Thymus (tissue), 14 donors: ENCODE results near the gene PRRC2B. TPM values are rescaled to one million over a fixed set of nuclear protein-coding genes. Genes with fewer than 3 reads are reported as not detected.
"Not testable (repeated sequence)": the region's sequence is repeated elsewhere in the genome, so short reads cannot be mapped to it uniquely, and the experiment has no call there.

Source experiments
- DNase-seq, 9 donors: peaks; one replicate each; pipeline ENCODE4 v3.0.0-alpha.2; 2013; ENCODE audit warnings: low spot score in 9 of 9, low read depth in 6 of 9, missing footprints in 1 of 9
- H3K27ac ChIP-seq, 2 donors: one replicate each; pipeline ENCODE4 v1.5.1; 2013; ENCODE audit warnings: control low read depth in 1 of 2, low read depth in 1 of 2, low read length in 1 of 2, mild to moderate bottlenecking in 1 of 2, moderate library complexity in 1 of 2
- H3K27me3 ChIP-seq, 2 donors: one replicate each; pipeline ENCODE4 v1.5.1; 2013; ENCODE audit warnings: low read length in 1 of 2; ENCODE audit not compliant: control insufficient read depth in 2 of 2, insufficient read depth in 1 of 2
- H3K36me3 ChIP-seq, 2 donors: one replicate each; pipeline ENCODE4 v1.5.1; 2013; ENCODE audit warnings: low read length in 1 of 2, mild to moderate bottlenecking in 1 of 2, moderate library complexity in 1 of 2; ENCODE audit not compliant: control insufficient read depth in 2 of 2, insufficient read depth in 2 of 2
- H3K4me1 ChIP-seq, 2 donors: one replicate each; pipeline ENCODE4 v1.5.1; 2013; ENCODE audit warnings: low read length in 2 of 2; ENCODE audit not compliant: control insufficient read depth in 2 of 2, insufficient read depth in 2 of 2
- H3K4me3 ChIP-seq, 2 donors: one replicate each; pipeline ENCODE4 v1.5.1; 2013; ENCODE audit warnings: low read length in 2 of 2, control low read depth in 1 of 2, mild to moderate bottlenecking in 1 of 2
- H3K9me3 ChIP-seq, 2 donors: one replicate each; pipeline ENCODE4 v1.5.1; 2013; ENCODE audit warnings: low read length in 1 of 2, mild to moderate bottlenecking in 1 of 2; ENCODE audit not compliant: control insufficient read depth in 2 of 2, insufficient read depth in 1 of 2
- WGBS: extraction: QIAGEN DNeasy Blood & Tissue Kit; methylation state at CpG from one replicate; pipeline ENCODE4 v1.1.7; 2013; 5-methylcytosine and 5-hydroxymethylcytosine counted together
- long read RNA-seq, 10 donors: transcript quantifications; one replicate each; lab custom pipeline, GENCODE V29; 2026
- polyA plus RNA-seq: library from polyadenylated mRNA; stranded (reverse); fragments of 200-250 nt; gene quantifications from one replicate; pipeline ENCODE4 v1.2.3, GENCODE V29; 2013
- total RNA-seq: library from RNA; stranded (reverse); fragments of 120-200 nt; gene quantifications from one replicate; pipeline ENCODE4 v1.2.4, GENCODE V29; 2013
- donor health status: healthy.

The PRRC2B gene
- total RNA-seq = 23.0 TPM
- 73.5 TPM for polyA plus RNA-seq
- long read RNA-seq, donor 1, full-length matches to known transcripts = 1 of 1 reads
- long read RNA-seq, donor 1, partial matches to known transcripts = 0 of 1 reads
- long read RNA-seq, donor 1, other reads (novel, unspliced or antisense) = 0 of 1 reads
- long read RNA-seq, donor 2 = 0 reads
- long read RNA-seq, donor 3, full-length matches to known transcripts = 1 of 1 reads
- long read RNA-seq, donor 3, partial matches to known transcripts = 0 of 1 reads
- long read RNA-seq, donor 3, other reads (novel, unspliced or antisense) = 0 of 1 reads
- long read RNA-seq, donor 4, full-length matches to known transcripts = 4 of 4 reads
- long read RNA-seq, donor 4, partial matches to known transcripts = 0 of 4 reads
- long read RNA-seq, donor 4, other reads (novel, unspliced or antisense) = 0 of 4 reads
- long read RNA-seq, donor 5, full-length matches to known transcripts = 6 of 28 reads
- long read RNA-seq, donor 5, partial matches to known transcripts = 22 of 28 reads
- long read RNA-seq, donor 5, other reads (novel, unspliced or antisense) = 0 of 28 reads
- long read RNA-seq, donor 6, full-length matches to known transcripts = 4 of 40 reads
- long read RNA-seq, donor 6, partial matches to known transcripts = 36 of 40 reads
- long read RNA-seq, donor 6, other reads (novel, unspliced or antisense) = 0 of 40 reads
- long read RNA-seq, donor 7, partial matches to known transcripts = 0 of 1 reads
- long read RNA-seq, donor 7, other reads (novel, unspliced or antisense) = 0 of 1 reads
- long read RNA-seq, donor 8, full-length matches to known transcripts = 1 of 1 reads
- long read RNA-seq, donor 8, partial matches to known transcripts = 0 of 1 reads
- long read RNA-seq, donor 8, other reads (novel, unspliced or antisense) = 0 of 1 reads
- long read RNA-seq, donor 9, full-length matches to known transcripts = 4 of 4 reads
- long read RNA-seq, donor 9, partial matches to known transcripts = 0 of 4 reads
- long read RNA-seq, donor 9, other reads (novel, unspliced or antisense) = 0 of 4 reads
- long read RNA-seq, donor 10, full-length matches to known transcripts = 3 of 11 reads
- long read RNA-seq, donor 10, partial matches to known transcripts = 8 of 11 reads
- long read RNA-seq, donor 10, other reads (novel, unspliced or antisense) = 0 of 11 reads

DNA sequence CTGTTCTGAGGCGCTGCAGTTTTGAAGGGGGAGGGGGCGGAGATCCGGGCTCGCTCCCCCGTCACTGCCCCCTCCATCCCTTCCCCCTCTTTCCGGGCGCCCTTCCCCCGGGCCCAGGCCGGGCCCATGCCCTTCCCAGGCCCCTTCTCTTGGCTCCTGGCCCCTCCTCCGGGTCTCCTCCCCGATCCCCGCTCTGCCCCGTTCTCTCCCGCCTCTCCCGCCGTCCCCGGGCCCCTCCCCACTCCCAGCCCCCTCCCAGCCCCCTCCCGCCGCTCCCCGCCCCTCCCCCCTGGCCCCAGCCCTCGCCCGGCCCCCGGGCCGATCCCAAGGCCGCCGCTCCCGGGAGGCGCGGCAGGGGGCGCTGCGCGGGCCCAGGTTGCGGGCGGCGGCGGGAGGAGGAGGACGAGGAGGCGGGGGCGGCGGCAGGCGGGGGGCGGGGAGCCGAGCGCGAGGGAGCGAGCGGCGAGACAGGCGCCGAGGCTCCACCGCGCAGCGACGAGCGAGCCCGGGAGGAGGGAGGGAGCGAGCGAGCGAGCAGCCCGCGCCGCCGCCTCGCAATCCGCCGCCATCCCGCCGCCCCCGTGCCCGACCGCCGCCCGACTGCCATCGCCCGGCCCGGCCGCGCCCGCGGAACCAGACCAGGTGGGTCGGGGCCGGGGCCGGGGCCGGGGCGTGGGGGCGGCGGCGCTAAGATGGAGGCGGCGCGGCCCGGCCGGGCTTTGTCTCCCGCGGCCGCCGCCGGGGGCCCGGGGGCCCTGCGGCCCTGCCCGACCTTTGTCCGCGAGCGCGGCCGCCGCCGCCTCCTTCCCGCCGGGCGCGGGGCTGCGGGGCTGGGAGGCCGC, at the start of gene PRRC2B:
Gene PRRC2B (plus strand): TSS at position 465 of the 842 bp plus-strand sequence. CDS start 36,059 bp downstream, outside the sequence.
- H3K27me3 ChIP-seq = no peaks in the 10 kb centered on the region
- peaks cover 0 to 3% of the 10 kb centered on the region in 2 donors for H3K36me3 ChIP-seq
- H3K4me3 ChIP-seq = peak within 1 kb of the TSS; percentile 67 to 89
- H3K9me3 ChIP-seq = no peaks in the 10 kb centered on the region
- WGBS = under 1% methylated on average over 114 of the region's 114 CpGs
- DNase-seq = peak in 7 of 9 donors; percentile 60 to 93 (median 83)
- H3K4me1 ChIP-seq = peaks cover 32 to 51% of the 10 kb centered on the region in 2 donors
- peak within 1 kb of the TSS; percentile 92 to 97 for H3K27ac ChIP-seq

- DNase-seq, H3K4me1 ChIP-seq, H3K36me3 ChIP-seq, H3K27me3 ChIP-seq, H3K9me3 ChIP-seq, H3K27ac ChIP-seq, H3K4me3 ChIP-seq: not testable (repeated sequence)
- WGBS = 94% methylated on average over 11 of the region's 11 CpGs
Observed at GRCh38 chr9:131344931-131345535, 48.9 kb upstream of the PRRC2B start.

DNA sequence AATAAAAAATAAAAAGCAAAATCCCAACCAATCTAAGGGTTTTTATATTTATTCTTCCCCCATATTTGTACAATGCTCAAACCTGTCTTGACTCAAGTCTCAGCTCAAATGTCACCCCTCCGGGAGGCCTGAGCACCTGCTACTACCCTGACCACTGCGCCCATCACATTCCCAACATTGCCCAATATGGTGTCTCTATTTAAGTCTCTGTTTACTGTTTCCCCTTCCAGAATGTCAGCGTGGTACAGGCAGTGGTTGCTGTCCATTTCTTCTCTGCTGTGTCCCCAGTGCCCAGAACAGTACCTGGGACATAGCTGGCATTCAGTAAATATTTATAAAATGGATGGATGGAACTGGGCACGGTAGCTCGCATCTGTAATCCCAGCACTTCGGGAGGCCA, 47.3 kb upstream of the PRRC2B start:
- no peak overlapping the region for H3K4me3 ChIP-seq
- H3K27ac ChIP-seq = no peak overlapping the region
- H3K36me3 ChIP-seq = no peaks in the 10 kb centered on the region
- peaks cover 2 to 6% of the 10 kb centered on the region in 2 donors for H3K27me3 ChIP-seq
- peaks cover 6 to 10% of the 10 kb centered on the region in 2 donors for H3K4me1 ChIP-seq
- no peaks in the 10 kb centered on the region for H3K9me3 ChIP-seq
- DNase-seq = no peak
- WGBS = 98% methylated on average over 6 of the region's 6 CpGs

GRCh38 chr9:131347376-131348020, 46.4 kb upstream of the PRRC2B start:
- no peaks in the 10 kb centered on the region for H3K9me3 ChIP-seq
- H3K4me1 ChIP-seq = peaks cover 6 to 10% of the 10 kb centered on the region in 2 donors
- peaks cover 2 to 6% of the 10 kb centered on the region in 2 donors for H3K27me3 ChIP-seq
- 90% methylated on average over 19 of the region's 19 CpGs for WGBS
- no peak overlapping the region for H3K4me3 ChIP-seq
- DNase-seq = no peak
- H3K36me3 ChIP-seq = no peaks in the 10 kb centered on the region
- no peak overlapping the region for H3K27ac ChIP-seq

DNA sequence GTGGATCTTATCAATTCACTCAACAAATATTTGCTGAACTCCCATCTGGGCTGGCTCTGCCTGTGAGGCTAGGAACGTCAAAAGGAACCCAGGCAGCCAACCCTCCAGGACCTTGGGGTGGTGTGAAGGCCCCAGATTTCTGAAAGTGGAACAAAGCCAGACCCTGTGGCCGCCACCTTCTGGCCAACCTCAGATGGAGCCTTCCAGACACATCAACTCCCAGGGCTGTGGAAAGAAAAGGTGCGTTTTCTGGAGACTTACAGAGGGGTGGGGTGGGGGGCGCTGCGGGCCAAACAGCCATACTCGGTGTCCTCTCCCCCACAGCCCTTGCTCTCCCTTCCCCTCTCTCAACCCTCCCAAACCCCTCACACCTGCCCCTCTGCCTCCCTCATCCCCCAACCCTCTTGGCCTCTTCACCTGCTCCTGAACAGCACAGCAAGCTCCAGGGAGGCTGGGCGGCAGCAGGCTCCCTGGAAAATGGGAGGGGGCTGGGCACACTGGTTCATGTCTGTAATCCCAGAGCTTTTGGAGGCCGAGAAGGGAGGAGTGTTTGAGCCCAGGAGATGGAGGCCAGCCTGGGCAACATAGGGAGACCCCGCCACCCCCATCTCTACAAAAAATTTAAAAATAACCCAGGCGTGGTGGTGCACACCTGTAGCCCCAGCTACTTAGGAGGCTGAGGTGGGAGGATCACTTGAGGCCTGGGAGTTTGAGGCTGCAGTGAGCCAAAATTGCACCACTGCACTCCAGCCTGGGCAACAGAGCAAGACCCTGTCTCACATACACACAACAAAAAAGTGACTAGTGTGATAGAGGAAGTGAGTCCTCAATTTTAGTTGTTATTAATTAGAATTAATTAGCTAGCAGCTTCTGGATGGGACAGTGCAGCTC, 45.0 kb upstream of the PRRC2B start:
- no peaks in the 10 kb centered on the region for H3K36me3 ChIP-seq
- H3K27ac ChIP-seq = no peak overlapping the region
- no peak overlapping the region for H3K4me3 ChIP-seq
- H3K27me3 ChIP-seq = peaks cover 2 to 6% of the 10 kb centered on the region in 2 donors
- peaks cover 6 to 10% of the 10 kb centered on the region in 2 donors for H3K4me1 ChIP-seq
- DNase-seq = no peak
- no peaks in the 10 kb centered on the region for H3K9me3 ChIP-seq
- WGBS = 93% methylated on average over 10 of the region's 10 CpGs

- peaks cover 6 to 10% of the 10 kb centered on the region in 2 donors for H3K4me1 ChIP-seq
- H3K27me3 ChIP-seq = peaks cover 2 to 6% of the 10 kb centered on the region in 2 donors
- DNase-seq = no peak
- no peak overlapping the region for H3K27ac ChIP-seq
- H3K4me3 ChIP-seq = no peak overlapping the region
- WGBS = 75% methylated on average over 5 of the region's 5 CpGs
- no peaks in the 10 kb centered on the region for H3K9me3 ChIP-seq
- H3K36me3 ChIP-seq = no peaks in the 10 kb centered on the region
Observed at GRCh38 chr9:131349522-131349880, 44.4 kb upstream of the PRRC2B start.

- 15% methylated on average over 27 of the region's 27 CpGs for WGBS
- Histone ChIP-seq H3K36me3 (no peaks in the 10 kb centered on the region), H3K27ac (no peak overlapping the region), H3K9me3 (no peaks in the 10 kb centered on the region), H3K4me1 (peaks cover 6 to 10% of the 10 kb centered on the region in 2 donors), H3K27me3 (peaks cover 2 to 6% of the 10 kb centered on the region in 2 donors), H3K4me3 (no peak overlapping the region)
- DNase-seq = peak in 8 of 9 donors; percentile 61 to 88 (median 77)
Observed at GRCh38 chr9:131349881-131350563, 43.9 kb upstream of the PRRC2B start.
